Stimulated activated CD4-positive, alpha-beta T cell treated with anti-CD3 and anti-CD28 coated beads, Interleukin-12 subunit alpha, Interleukin-12 subunit beta, amount 100 ng/mL, for 48 hours (primary cell): ENCODE data around the gene CDK19.
"Not testable (repeated sequence)": the region's sequence is repeated elsewhere in the genome, so short reads cannot be mapped to it uniquely, and the experiment has no call there.

Experiments
- DNase-seq, 3 donors: peaks; one replicate each; pipeline ENCODE4 v3.0.0-alpha.2; 2020; ENCODE audit warnings: low read depth in 2 of 3, low spot score in 1 of 3

The CDK19 gene

GRCh38 chr6:110815411-110816409 is at the start of gene CDK19:
Gene CDK19, minus strand, starts transcription at chr6:110815469. Its CDS starts 333 bp downstream, at chr6:110815136.
- peak; percentile 96 to 98 (median 97) for DNase-seq

- DNase-seq: no peak
Observed at GRCh38 chr6:110864824-110865223, 49.6 kb upstream of the CDK19 start.

- no peak for DNase-seq
Observed at GRCh38 chr6:110859335-110859792, 44.1 kb upstream of the CDK19 start.

- no peak for DNase-seq
Observed at GRCh38 chr6:110858562-110859214, 43.4 kb upstream of the CDK19 start.

GRCh38 chr6:110858016-110858415 is 42.7 kb upstream of the CDK19 start:
- DNase-seq: no peak

- no peak for DNase-seq
Observed at GRCh38 chr6:110856296-110856695, 41.0 kb upstream of the CDK19 start.

GRCh38 chr6:110853754-110854477 is 38.6 kb upstream of the CDK19 start:
- no peak for DNase-seq

- no peak for DNase-seq
Observed at GRCh38 chr6:110852773-110853172, 37.5 kb upstream of the CDK19 start.

- DNase-seq: no peak
Observed at GRCh38 chr6:110849781-110850180, 34.5 kb upstream of the CDK19 start.

GRCh38 chr6:110841266-110841665 is 26.0 kb upstream of the CDK19 start:
- no peak for DNase-seq

- not testable (repeated sequence) for DNase-seq
Observed at GRCh38 chr6:110835751-110836150, 20.5 kb upstream of the CDK19 start.

- no peak for DNase-seq
Observed at GRCh38 chr6:110833831-110834230, 18.6 kb upstream of the CDK19 start.

GRCh38 chr6:110831405-110831804 is 16.1 kb upstream of the CDK19 start:
- no peak for DNase-seq

GRCh38 chr6:110828396-110828795 is 13.1 kb upstream of the CDK19 start:
- no peak for DNase-seq

- DNase-seq: no peak
Observed at GRCh38 chr6:110826236-110827129, 11.2 kb upstream of the CDK19 start.

GRCh38 chr6:110823146-110823545 is 7.9 kb upstream of the CDK19 start:
- DNase-seq: no peak

- no peak for DNase-seq
Observed at GRCh38 chr6:110822249-110822648, 7.0 kb upstream of the CDK19 start.

GRCh38 chr6:110816677-110817076 is 1.4 kb upstream of the CDK19 start:
- no peak for DNase-seq

GRCh38 chr6:110815015-110815410 is 256 bp downstream of the CDK19 start:
- no peak for DNase-seq
